SK-N-SH treated with all-trans-retinoic acid at 6 μM for 48 hours (cell line): Measurements from ENCODE around the gene RNPC3.

ENCODE experiments used
- BACH2 ChIP-seq: fragments of 250-450 bp; sonication (Bioruptor Pico); IDR thresholded peaks from 2 replicates; pipeline ENCODE4 v1.9.0; 2021; ENCODE audit warnings: mild to moderate bottlenecking, borderline replicate concordance
- CSRNP3 ChIP-seq: fragments of 250-450 bp; sonication (Bioruptor Pico); IDR thresholded peaks from 2 replicates; pipeline ENCODE4 v1.5.1; 2021; ENCODE audit warnings: mild to moderate bottlenecking, moderate library complexity

DNA sequence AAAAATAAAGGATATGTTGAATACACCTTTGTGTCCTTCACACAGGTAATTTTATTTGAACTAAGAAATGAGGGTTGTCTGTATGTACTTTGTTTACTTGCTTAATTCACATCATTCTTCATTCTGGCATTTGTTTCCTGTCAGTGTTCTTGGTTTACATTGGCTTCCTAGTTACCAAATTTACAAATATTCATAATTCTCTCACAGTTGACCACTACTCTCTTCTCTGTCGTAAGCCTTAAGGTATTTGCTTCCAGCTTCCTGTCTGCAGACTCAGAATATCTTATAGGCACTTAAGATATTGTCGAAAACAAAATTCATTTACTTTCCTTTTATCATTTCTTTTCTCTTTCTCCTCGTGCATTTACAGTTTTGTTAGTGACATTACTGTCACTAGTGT lies 15.9 kb downstream of the RNPC3 start:
- TF ChIP-seq BACH2 (CRISPR knock-in tag) (no peak), CSRNP3 (CRISPR knock-in tag) (no peak)
